Endothelial cell of umbilical vein (primary cell): ENCODE results near the gene ICOSLG.

Experiments
- CTCF ChIP-seq, 2 donors: IDR thresholded peaks; 1 replicate in 1 of 2; 2 replicates in 1 of 2; pipeline ENCODE4 v1.5.1; 2011; ENCODE audit warnings: low read length in 2 of 2, mild to moderate bottlenecking in 2 of 2, moderate library complexity in 2 of 2, control low read depth in 1 of 2, inconsistent platforms in 1 of 2, low read depth in 1 of 2; ENCODE audit not compliant: insufficient read depth in 1 of 2; ENCODE audit errors: extremely low read depth in 1 of 2
- JUN ChIP-seq: IDR thresholded peaks from 2 replicates; pipeline ENCODE4 v1.6.1; 2011; ENCODE audit warnings: borderline replicate concordance, low read depth; ENCODE audit not compliant: insufficient read length, insufficient read depth
- MYC ChIP-seq: IDR thresholded peaks from one replicate; pipeline ENCODE4 v1.6.1; 2011; ENCODE audit warnings: mild to moderate bottlenecking, low read depth, low read length
- POLR2A ChIP-seq: IDR thresholded peaks from 2 replicates; pipeline ENCODE4 v1.6.1; 2012; ENCODE audit warnings: low read depth, mild to moderate bottlenecking, control low read depth, low read length
- POLR2AphosphoS5 ChIP-seq: IDR thresholded peaks from 2 replicates; pipeline ENCODE4 v1.6.1; 2012; ENCODE audit warnings: low read depth, mild to moderate bottlenecking, control low read depth, low read length, moderate library complexity; ENCODE audit not compliant: insufficient read depth
- TF ChIP-seq, protein P1 (sequence below): IDR thresholded peaks from 2 replicates; pipeline ENCODE4 v1.6.1; 2011; ENCODE audit not compliant: insufficient read depth, insufficient read length

DNA sequence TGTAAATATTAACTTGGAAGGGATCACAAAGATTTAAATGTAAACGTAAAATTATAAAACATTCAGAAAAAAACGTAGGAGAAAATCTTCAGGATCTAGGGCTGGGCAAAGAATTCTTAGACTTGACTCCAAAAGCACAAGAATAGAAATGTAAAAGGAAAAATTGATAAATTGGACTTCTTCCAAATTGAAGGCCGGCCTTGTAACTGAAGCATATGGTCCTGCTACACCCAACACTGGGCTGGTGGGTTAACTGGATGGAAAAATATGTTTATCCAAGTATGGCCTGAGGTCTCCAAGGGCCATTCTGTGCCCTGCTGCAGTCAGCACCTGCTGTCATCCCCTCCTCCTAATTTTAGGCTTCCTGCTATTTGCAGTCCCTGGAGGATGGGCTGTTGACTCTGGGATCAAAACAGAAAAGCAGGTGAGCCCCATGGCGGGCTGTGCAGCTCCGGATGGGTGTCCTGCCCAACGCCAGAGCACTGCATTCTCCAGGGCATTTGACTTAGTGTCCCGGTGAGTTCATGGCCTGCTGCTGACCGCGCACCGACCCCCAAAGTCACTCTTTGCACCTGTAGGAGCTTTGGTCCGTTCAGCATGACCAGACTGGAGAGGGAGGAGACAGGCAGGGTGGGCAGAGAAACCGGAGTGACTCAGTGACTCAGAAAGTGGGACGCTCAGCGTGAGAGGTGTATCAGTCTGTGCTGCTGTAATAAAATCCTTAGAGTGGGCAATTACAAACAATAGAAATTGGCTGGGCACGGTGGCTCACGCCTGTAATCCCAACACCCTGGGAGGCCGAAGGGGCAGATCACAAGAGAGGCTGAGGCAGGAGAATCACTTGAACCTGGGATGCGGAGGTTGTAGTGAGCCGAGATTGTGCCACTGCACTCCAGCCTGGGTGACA, 38.9 kb upstream of the ICOSLG start:
- TF ChIP-seq CTCF (IDR thresholded peaks at IDR 0.05; ENCODE audit: extremely low read depth in 1 of 2, insufficient read depth in 1 of 2, low read depth in 1 of 2, low read length in 2 of 2) = no peak
- no peak for TF ChIP-seq POLR2A
- no peak for TF ChIP-seq JUN
- TF ChIP-seq POLR2AphosphoS5 = no peak
- TF ChIP-seq, protein P1, sequence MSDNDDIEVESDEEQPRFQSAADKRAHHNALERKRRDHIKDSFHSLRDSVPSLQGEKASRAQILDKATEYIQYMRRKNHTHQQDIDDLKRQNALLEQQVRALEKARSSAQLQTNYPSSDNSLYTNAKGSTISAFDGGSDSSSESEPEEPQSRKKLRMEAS = no peak
- TF ChIP-seq MYC = no peak
